Stimulated activated CD8-positive, alpha-beta memory T cell treated with anti-CD3 and anti-CD28 coated beads, Interleukin-2, amount 100 ng/mL, for 1 hour (primary cell): ENCODE results near the gene ZIC1.

Experiments
- DNase-seq, 2 donors: peaks; one replicate each; pipeline ENCODE4 v3.0.0-alpha.2; 2020; ENCODE audit warnings: low read depth in 2 of 2

ZIC1 gene

DNA sequence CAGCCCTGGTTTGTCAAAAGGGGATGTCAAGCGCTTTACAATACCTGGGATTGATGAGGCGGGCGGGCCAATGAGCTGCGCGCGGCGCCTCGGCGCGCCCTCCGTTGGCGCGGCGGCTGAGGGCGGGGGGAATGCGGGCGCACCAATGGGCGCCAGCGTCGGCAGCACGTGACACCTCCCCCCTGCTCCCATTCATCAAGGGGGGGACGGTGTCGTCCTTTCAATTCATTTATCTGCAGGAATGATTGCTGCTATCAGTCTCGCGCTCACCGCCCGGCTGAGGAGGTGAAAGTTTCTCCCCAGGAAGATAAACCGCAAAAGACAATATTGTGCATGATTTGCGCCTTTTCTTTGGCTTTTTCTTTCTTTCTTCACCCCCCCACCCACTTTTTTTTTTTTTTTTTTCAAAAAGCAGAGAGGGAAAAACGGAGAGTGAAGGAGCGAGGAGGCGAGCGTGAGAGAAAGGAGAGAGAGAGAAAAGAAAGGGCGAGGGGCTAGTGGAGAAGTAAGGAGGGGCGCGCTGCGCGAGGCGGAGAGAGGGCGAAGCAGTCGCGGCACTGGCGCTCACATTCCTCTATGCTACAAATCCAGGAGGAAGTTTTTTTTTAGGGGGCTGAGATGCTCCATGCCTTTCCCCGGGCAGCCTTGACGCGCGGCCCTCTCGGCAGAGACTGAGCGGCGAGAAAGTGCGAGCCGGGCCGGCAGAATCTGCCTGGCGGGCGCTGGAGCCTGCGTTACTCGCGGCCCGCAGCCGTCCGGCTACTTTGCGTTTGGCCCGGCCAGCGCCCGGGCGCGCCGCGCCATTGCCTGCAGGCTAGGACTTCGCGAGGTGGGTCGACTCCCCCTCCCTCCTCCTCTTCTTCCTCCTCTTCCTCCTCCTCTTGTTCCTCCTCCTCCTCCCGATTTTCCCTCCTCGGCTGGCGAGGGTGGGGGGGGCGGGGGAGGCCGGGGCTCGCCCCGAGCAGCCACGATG, at the start of gene ZIC1:
Gene ZIC1 (plus strand): TSS at position 223 of the 973 bp plus-strand sequence. CDS start 748 bp downstream, at position 971.
- no peak for DNase-seq

DNA sequence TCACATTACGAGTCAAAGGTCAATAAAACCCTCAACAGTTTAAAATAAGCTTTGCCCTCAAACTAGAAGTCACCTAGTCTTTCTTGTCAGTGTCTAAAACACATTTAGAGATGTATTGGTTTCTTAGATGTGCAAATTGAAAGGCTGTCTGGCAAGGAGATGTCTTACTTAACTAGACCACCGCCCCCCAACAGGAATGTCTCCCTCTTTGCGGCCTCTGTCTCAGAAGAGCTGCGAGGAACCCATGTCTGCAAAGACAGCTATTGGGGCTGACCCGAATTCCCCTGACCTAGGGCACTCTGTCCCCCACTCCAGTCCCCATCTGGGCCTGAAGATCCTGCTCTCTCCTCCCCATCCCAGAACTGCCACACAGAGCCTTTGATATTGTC, 49.1 kb upstream of the ZIC1 start:
- no peak for DNase-seq

DNA sequence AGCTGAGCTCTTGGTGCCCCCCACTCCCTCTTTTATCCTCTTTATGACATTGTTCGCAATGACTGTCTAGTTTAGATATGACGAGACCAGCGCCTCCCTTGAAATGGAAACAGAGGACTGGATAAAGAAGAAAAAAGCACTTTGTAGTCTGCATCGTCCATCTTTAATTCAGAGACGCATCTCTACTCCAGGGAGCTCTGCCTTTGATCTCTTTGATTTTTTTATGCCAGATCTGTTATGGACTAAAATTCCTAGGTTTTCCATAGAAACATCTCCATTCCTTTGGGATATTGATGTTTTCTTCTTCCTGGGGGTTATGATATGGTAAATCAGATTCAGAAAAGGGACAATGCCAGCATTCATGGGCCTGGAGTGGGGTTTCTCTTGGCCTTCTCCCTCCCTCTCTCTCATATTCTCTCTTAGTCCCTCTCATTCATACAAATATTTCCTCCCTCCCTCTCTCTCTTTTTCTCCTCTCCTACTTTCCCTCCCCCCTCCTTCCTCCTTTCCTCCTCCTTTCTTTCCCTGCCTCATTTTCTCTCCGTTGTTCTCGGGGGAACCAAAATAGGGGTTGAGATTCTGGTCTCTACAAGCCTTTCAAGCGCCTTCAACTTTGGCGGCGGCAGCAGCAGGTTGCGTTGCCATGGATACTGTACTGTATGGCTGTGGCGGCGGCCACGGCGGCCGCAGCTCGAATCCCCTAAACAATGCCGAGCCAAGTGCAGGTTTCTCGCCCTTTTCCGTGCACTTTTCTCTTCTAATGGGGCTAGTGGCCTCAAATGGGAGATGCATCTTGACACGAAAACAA, 48.3 kb upstream of the ZIC1 start:
- DNase-seq: no peak

- no peak for DNase-seq
These were observed 47.4 kb upstream of the ZIC1 start for GRCh38 chr3:147361454-147362420.

- DNase-seq: no peak
These were observed 44.4 kb upstream of the ZIC1 start for GRCh38 chr3:147364771-147365170.

DNA sequence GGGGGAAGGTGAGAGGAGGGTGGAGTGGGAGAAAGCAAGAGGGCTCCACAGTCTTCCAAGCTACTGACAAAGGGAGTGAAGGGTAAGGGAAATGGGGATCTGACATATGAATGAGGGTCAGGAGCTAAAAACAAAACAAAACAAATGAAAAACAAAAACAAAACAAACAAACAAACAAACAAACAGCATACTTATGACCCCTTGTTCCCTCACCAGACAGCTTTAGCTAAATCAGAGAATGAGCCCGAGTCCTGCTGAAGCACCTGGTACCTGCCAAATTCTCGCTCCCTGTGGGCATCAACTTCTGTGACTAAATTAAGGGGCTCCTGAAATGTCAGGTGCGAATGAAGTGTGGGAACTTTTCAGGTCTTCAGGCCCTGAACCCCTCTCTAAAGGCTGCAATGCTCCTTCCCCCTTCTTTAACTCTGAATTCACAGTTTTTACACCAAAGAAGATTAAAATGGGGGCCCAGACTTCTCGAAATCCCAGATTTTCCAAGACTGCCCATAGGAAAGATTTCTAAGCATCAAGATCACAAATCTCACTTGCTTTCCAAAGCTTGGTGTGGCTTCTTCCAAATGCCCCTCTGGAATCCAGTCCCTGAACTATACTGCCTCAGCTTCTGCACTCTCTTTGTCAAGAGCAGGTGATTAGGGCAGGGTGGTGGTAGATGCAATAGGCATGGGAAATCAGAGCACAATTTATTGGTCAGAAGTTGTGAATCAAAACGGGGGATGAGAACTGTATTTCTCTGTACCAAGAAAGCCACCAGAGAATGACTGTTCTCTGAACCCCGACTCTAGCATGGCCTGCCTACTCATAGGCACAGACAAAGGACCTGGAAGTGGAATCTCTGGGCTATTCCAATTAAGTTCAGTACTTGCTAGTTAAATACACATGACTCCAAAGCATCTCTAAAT, 43.7 kb upstream of the ZIC1 start:
- no peak for DNase-seq

GRCh38 chr3:147367676-147368075, 41.5 kb upstream of the ZIC1 start:
- no peak for DNase-seq

DNA sequence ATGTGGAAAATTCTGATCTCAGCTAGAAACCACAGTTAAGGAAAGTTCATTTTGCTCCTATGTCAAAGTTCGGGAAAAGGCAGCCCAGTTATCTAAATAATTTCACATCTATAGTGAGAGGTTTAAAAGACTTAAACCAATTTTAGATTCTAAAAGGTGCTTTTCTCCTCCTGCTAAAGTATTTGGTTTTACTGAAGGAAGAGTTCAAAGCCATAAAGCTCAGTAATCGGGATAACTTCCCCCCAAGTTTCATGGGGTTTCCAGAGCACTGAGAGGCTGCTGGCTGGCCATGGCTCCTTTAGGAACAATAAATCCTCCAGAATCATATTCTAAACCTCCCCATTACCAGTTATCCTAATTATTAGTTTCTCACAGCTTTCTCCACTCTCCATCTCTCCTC, 41.0 kb upstream of the ZIC1 start:
- DNase-seq: no peak

GRCh38 chr3:147368561-147369221, 40.5 kb upstream of the ZIC1 start:
- no peak for DNase-seq

DNA sequence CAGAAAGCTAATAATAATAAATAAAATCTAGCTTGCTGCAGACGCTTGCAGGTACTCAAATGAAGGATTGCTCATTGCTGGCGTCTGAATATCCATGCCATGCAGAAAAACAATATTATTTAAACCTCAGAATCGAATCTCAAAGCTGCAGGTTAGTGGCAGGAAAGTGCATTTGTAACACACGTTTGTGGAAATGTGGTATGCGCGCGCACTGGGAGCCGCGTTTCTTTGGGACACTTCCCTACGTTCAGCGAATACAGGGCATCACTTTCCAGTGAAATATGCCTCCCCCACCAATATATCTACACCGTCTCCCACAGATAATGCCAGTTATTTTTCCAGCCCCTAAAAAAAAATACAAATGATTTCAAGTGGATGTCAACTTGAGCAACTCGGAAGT, 39.9 kb upstream of the ZIC1 start:
- no peak for DNase-seq

DNA sequence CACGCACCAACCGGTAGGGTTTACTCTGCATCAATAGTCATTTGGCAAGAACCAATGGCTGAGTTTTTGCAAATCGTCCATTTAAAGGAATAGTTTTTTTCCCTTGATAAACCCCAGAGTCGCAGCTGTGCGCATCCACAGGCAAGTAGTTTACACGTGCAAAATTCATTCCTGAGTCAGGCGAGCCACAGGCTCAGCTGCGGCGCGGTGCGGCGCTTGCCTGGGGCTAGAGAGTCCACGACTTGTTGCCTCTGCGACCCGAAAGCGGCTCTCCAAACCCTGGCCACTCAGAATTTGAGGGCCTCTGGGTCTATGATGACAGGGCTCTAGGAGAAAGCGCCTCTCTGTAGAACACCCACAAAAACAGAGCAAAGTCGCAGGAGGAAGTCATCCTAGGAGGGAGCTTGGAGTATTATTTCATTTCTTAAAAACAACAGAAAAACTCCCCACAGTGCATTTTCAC, 39.5 kb upstream of the ZIC1 start:
- DNase-seq: no peak

GRCh38 chr3:147370349-147370748, 38.8 kb upstream of the ZIC1 start:
- no peak for DNase-seq

- DNase-seq: no peak
These were observed 38.0 kb upstream of the ZIC1 start for GRCh38 chr3:147371140-147371539.

- DNase-seq: no peak
These were observed 37.3 kb upstream of the ZIC1 start for GRCh38 chr3:147371771-147372340.

DNA sequence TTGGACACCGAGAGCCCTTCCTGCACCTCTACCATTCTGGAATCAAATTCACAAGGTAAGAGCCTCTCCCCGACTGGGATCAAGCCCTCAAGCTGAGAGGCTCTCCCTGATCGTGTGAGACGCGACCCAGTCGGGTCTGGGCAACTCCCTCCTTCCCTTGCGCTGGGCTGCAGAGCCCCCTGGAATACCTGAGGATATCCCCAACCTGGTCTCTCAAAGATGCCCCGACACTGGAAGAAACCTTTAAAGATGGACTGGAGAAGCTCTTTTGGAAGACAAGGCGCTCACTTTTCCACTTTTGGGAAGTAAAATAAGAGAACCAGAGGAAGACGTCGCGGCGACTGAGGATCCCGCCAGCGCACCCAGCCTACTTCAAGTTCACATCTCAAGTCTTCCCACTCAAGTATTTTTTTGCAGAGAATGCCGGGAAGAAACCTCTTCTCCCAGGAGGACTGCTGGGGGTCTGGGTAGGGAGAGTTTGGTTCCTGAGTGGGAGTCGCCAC, 36.6 kb upstream of the ZIC1 start:
- DNase-seq: no peak

DNA sequence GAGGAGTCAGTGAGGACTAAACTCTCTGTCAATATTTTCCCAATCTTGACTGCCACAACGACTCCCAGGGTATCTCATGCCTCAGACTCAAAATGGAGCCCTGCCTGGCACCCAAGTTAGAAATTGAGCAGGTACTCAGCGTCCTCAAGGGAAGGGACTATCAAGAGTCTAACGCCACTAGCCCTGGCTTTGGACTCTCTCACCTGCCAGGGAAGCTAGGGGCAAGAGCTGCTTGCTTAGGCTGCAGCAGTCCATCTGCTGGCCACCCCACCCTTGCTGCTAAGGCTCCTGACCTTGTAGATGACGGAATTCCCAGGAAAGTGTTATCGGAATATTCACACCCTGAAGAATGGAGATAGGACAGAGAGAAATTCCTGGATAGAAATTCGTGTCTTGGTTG, 35.9 kb upstream of the ZIC1 start:
- DNase-seq: no peak

GRCh38 chr3:147377412-147378367, 31.5 kb upstream of the ZIC1 start:
- DNase-seq: no peak

GRCh38 chr3:147379651-147380050, 29.5 kb upstream of the ZIC1 start:
- no peak for DNase-seq
